Ishikawa (cell line): ENCODE data around the gene ADIPOR1.
A peak's percentile ranks its signal among the peaks of the same experiment; 100 is the strongest.

Source experiments
- EGR1 ChIP-seq: IDR thresholded peaks from 2 replicates; pipeline ENCODE4 v1.6.1; 2012
- EP300 ChIP-seq: IDR thresholded peaks from 2 replicates; pipeline ENCODE4 v1.6.1; 2012; ENCODE audit warnings: borderline replicate concordance
- RAD21 ChIP-seq: IDR thresholded peaks from 2 replicates; pipeline ENCODE4 v1.6.1; 2012; ENCODE audit warnings: low read depth
- TAF1 ChIP-seq: IDR thresholded peaks from 2 replicates; pipeline ENCODE4 v1.6.1; 2012; ENCODE audit warnings: low read depth, mild to moderate bottlenecking
- TCF12 ChIP-seq: IDR thresholded peaks from 2 replicates; pipeline ENCODE4 v1.6.1; 2012; ENCODE audit warnings: low read depth
- TEAD4 ChIP-seq: IDR thresholded peaks from 2 replicates; pipeline ENCODE4 v1.6.1; 2012
- YY1 ChIP-seq: IDR thresholded peaks from 2 replicates; pipeline ENCODE4 v1.6.1; 2012; ENCODE audit warnings: low read depth
- TF ChIP-seq, protein P1 (sequence below): IDR thresholded peaks from 2 replicates; pipeline ENCODE4 v1.6.1; 2012
- TF ChIP-seq, protein P2 (sequence below): IDR thresholded peaks from 2 replicates; pipeline ENCODE4 v1.6.1; 2012; ENCODE audit warnings: low read depth, mild to moderate bottlenecking

DNA sequence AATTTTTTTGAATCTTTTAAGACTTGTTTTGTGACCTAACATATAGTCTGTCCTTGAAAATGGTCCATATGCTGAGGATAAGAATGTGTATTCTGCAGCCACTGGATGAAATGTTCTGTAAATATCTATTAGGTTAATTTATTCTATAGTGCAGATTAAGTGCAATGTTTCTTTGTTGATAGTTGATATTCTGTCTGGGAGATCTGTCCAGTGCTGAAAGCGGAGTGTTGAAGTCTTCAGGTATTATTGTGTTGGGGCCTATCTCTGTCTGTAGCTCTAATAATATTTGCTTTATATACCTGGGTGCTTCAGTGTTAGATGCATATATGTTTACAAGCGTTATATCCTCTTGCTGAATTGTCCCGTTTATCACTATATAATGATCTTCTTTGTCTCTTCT, 23.4 kb downstream of the ADIPOR1 start:
- TF ChIP-seq, protein P1, sequence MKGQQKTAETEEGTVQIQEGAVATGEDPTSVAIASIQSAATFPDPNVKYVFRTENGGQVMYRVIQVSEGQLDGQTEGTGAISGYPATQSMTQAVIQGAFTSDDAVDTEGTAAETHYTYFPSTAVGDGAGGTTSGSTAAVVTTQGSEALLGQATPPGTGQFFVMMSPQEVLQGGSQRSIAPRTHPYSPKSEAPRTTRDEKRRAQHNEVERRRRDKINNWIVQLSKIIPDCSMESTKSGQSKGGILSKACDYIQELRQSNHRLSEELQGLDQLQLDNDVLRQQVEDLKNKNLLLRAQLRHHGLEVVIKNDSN, result no peak
- TF ChIP-seq TCF12 (no peak), TEAD4 (no peak), EP300 (no peak), YY1 (no peak), RAD21 (no peak), TAF1 (no peak), EGR1 (no peak)
- TF ChIP-seq, protein P2, sequence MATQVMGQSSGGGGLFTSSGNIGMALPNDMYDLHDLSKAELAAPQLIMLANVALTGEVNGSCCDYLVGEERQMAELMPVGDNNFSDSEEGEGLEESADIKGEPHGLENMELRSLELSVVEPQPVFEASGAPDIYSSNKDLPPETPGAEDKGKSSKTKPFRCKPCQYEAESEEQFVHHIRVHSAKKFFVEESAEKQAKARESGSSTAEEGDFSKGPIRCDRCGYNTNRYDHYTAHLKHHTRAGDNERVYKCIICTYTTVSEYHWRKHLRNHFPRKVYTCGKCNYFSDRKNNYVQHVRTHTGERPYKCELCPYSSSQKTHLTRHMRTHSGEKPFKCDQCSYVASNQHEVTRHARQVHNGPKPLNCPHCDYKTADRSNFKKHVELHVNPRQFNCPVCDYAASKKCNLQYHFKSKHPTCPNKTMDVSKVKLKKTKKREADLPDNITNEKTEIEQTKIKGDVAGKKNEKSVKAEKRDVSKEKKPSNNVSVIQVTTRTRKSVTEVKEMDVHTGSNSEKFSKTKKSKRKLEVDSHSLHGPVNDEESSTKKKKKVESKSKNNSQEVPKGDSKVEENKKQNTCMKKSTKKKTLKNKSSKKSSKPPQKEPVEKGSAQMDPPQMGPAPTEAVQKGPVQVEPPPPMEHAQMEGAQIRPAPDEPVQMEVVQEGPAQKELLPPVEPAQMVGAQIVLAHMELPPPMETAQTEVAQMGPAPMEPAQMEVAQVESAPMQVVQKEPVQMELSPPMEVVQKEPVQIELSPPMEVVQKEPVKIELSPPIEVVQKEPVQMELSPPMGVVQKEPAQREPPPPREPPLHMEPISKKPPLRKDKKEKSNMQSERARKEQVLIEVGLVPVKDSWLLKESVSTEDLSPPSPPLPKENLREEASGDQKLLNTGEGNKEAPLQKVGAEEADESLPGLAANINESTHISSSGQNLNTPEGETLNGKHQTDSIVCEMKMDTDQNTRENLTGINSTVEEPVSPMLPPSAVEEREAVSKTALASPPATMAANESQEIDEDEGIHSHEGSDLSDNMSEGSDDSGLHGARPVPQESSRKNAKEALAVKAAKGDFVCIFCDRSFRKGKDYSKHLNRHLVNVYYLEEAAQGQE, result peak; percentile 80
